ENCODE results near the gene PTPN13.

The PTPN13 gene

DNA sequence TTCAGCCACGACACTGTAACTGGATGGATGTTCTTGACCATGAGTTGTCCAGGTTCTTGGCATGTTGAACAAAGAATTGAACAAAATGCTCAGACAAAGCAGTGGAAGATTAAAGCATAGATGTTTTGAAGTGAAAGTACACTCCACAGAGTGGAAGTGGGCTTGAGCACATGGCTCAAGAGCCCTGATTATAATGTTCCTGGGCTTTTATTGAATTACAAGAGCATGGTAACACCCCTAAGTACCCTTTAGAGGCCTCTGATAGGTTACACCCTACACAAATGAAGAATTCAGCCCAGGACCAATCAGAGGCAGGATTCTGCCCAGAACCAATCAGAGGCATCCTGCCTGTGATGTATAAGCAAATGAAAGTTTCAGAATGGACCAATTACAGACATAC is 221.5 kb downstream of the PTPN13 start:
- no peak overlapping the region for H3K27ac ChIP-seq
- no peak for TF ChIP-seq ZFX (IDR thresholded peaks at IDR 0.05)

GRCh38 chr4:86816501-86817273 is 222.6 kb downstream of the PTPN13 start:
- H3K27ac ChIP-seq: no peak overlapping the region
- TF ChIP-seq, protein P1, sequence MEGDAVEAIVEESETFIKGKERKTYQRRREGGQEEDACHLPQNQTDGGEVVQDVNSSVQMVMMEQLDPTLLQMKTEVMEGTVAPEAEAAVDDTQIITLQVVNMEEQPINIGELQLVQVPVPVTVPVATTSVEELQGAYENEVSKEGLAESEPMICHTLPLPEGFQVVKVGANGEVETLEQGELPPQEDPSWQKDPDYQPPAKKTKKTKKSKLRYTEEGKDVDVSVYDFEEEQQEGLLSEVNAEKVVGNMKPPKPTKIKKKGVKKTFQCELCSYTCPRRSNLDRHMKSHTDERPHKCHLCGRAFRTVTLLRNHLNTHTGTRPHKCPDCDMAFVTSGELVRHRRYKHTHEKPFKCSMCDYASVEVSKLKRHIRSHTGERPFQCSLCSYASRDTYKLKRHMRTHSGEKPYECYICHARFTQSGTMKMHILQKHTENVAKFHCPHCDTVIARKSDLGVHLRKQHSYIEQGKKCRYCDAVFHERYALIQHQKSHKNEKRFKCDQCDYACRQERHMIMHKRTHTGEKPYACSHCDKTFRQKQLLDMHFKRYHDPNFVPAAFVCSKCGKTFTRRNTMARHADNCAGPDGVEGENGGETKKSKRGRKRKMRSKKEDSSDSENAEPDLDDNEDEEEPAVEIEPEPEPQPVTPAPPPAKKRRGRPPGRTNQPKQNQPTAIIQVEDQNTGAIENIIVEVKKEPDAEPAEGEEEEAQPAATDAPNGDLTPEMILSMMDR (conservative IDR thresholded peaks at IDR 0.05): no peak
- TF ChIP-seq ZFX (IDR thresholded peaks at IDR 0.05): no peak

DNA sequence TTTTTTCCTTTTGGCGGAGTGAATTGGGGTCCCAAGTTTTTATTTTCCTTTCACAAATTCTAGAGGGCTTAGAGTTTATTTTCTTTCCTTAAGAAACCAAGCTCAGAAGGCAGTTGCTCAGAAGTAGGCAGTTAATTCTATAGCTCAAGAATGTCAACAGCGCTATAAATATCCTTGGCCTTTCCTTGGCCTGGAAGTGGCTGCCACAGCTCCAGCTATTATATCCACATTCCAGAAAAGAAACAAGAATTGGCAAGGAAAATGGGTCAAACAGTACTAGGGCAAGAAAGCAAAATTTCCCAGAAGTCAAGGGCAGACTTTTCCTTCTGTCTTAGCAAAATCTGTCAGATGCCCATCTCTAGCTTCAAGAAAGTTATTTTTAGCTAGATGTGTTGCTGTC is 224.1 kb downstream of the PTPN13 start:
- no peak overlapping the region for H3K27ac ChIP-seq
- TF ChIP-seq, protein P1 (conservative IDR thresholded peaks at IDR 0.05): no peak
- TF ChIP-seq ZFX (IDR thresholded peaks at IDR 0.05): no peak

DNA sequence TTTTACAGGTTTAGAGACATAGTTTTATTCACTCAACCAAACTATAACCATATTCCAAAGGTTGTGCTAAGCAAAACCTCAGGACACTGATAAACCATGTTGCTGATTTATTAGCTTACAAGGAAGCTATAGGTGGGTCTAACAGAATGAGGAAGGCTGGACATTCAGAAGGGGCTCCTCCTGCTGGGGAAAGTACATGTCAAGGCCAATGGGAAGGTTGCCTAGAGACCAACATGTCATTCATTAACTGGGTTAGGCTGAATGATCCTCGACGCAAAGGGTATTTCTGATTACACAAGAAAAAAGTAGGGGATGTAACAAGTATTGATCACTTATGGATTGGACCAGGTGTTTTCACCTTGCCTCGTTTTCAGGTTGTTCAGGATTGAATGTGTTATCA is 224.7 kb downstream of the PTPN13 start:
- no peak overlapping the region for H3K27ac ChIP-seq
- TF ChIP-seq ZFX (IDR thresholded peaks at IDR 0.05): no peak
- TF ChIP-seq, protein P1 (conservative IDR thresholded peaks at IDR 0.05): no peak

- H3K27ac ChIP-seq: no peak overlapping the region
- TF ChIP-seq, protein P1 (conservative IDR thresholded peaks at IDR 0.05): no peak
- no peak for TF ChIP-seq ZFX (IDR thresholded peaks at IDR 0.05)
These were observed 225.4 kb downstream of the PTPN13 start for GRCh38 chr4:86819561-86819960.

DNA sequence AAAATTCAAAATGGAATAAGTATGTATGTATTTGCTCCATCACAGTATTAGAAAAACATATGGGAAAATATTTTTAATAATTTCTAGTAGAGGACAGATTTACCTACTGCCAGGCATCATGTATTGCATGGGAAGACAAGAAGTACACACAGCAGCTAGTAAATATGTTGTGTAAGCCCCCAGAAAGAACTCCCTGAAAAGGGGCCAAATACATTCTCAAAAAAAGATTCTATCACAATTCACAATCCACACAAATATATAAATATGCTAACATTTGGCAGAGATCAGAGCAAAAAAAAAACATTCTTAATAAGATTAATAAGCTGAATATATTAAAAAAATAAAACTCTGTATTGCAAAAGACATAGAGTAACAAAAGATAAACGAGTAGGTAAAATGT is 227.0 kb downstream of the PTPN13 start:
- no peak overlapping the region for H3K27ac ChIP-seq
- TF ChIP-seq, protein P1 (conservative IDR thresholded peaks at IDR 0.05): no peak
- TF ChIP-seq ZFX (IDR thresholded peaks at IDR 0.05): no peak

- TF ChIP-seq, protein P1 (conservative IDR thresholded peaks at IDR 0.05): no peak
- H3K27ac ChIP-seq: no peak overlapping the region
These were observed 228.0 kb downstream of the PTPN13 start for GRCh38 chr4:86822136-86822535.

- no peak overlapping the region for H3K27ac ChIP-seq
- no peak for TF ChIP-seq ZFX (IDR thresholded peaks at IDR 0.05)
- TF ChIP-seq, protein P1 (conservative IDR thresholded peaks at IDR 0.05): no peak
These were observed 231.4 kb downstream of the PTPN13 start for GRCh38 chr4:86825511-86825910.
